Measurements from ENCODE around the gene SMPD2. TPM values are rescaled to one million over a fixed set of nuclear protein-coding genes. Genes with fewer than 3 reads are reported as not detected.
A peak's percentile ranks its signal among the peaks of the same experiment; 100 is the strongest.

SMPD2 gene
- total RNA-seq, 6 donors from 2014 or later: 9.4 to 25.2 (median 15.4) TPM

- Histone ChIP-seq H3K36me3 (peaks cover 0 to 23% (median 5%) of the 10 kb centered on the region in 4 donors), H3K4me1 (peaks cover 30 to 45% (median 36%) of the 10 kb centered on the region in 4 donors), H3K4me3 (peak overlapping the region; percentile 76 to 92 (median 82)), H3K27ac (peak overlapping the region; percentile 84 to 93 (median 86)), H3K27me3 (no peaks in the 10 kb centered on the region), H3K9me3 (no peaks in the 10 kb centered on the region)
- TF ChIP-seq EP300 (IDR thresholded peaks at IDR 0.05) (no peak), POLR2AphosphoS5 (IDR thresholded peaks at IDR 0.05) (peak; percentile 2 to 44), POLR2A (IDR thresholded peaks at IDR 0.05) (peak in 1 of 4 donors; percentile 60), CTCF (IDR thresholded peaks at IDR 0.05) (peak in 2 of 6 experiments; percentile 0 to 4)
- peak in 1 of 2 donors; percentile 19 for ATAC-seq (ENCODE audit: low FRiP score in 2 of 2)
- DNase-seq: no peak
- 24 to 37% methylated on average over 9 to 12 of the region's 38 CpGs for WGBS, 2 donors
Observed at GRCh38 chr6:109456111-109456583, 15.6 kb downstream of the SMPD2 start.

GRCh38 chr6:109456710-109457561, 16.4 kb downstream of the SMPD2 start:
- Histone ChIP-seq H3K9me3 (no peaks in the 10 kb centered on the region), H3K4me3 (peak overlapping the region in 3 of 4 donors; percentile 76 to 92 (median 79)), H3K27ac (peak overlapping the region; percentile 84 to 93 (median 86)), H3K4me1 (peaks cover 30 to 45% (median 36%) of the 10 kb centered on the region in 4 donors), H3K27me3 (no peaks in the 10 kb centered on the region), H3K36me3 (peaks cover 0 to 24% (median 2%) of the 10 kb centered on the region in 4 donors)
- peak in 1 of 2 donors; percentile 83 for DNase-seq
- TF ChIP-seq EP300 (IDR thresholded peaks at IDR 0.05) (no peak), POLR2AphosphoS5 (IDR thresholded peaks at IDR 0.05) (peak; percentile 39 to 82), POLR2A (IDR thresholded peaks at IDR 0.05) (peak in 2 of 4 donors; percentile 52 to 61), CTCF (IDR thresholded peaks at IDR 0.05) (no peak)
- 57 to 62% methylated on average over 16 of the region's 16 CpGs for WGBS, 2 donors
- peak; percentile 56 to 64 for ATAC-seq (ENCODE audit: low FRiP score in 2 of 2)

DNA sequence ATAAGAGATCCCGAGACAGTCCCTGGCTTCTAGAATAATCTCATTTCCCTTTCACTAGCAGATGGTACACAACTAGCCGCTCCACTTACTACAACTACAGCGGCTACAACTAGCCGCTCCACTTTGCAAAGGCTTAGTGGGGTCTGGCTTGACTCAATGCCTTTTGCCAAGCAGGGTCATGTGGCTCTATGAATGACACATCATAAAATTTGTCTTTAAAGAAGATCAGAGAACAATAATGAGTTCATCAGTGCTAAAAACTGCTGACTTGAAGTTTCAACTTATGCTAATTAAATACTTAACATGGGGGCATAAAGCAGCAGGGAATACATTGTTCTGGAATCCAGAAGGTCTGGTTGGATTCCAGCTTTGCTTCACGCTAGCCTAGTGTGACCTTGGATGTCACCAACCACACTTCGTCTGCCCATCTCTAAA, 17.1 kb downstream of the SMPD2 start:
- H3K4me1 ChIP-seq: peaks cover 30 to 45% (median 36%) of the 10 kb centered on the region in 4 donors
- no peaks in the 10 kb centered on the region for H3K9me3 ChIP-seq
- DNase-seq: no peak
- TF ChIP-seq POLR2A (IDR thresholded peaks at IDR 0.05) (no peak), POLR2AphosphoS5 (IDR thresholded peaks at IDR 0.05) (no peak), CTCF (IDR thresholded peaks at IDR 0.05) (no peak), EP300 (IDR thresholded peaks at IDR 0.05) (no peak)
- no peaks in the 10 kb centered on the region for H3K27me3 ChIP-seq
- peak overlapping the region; percentile 84 to 93 (median 86) for H3K27ac ChIP-seq
- peaks cover 0 to 23% (median 0%) of the 10 kb centered on the region in 4 donors for H3K36me3 ChIP-seq
- WGBS, 2 donors: 87 to 88% methylated on average over 6 of the region's 6 CpGs
- no peak for ATAC-seq (ENCODE audit: low FRiP score in 2 of 2)
- no peak overlapping the region for H3K4me3 ChIP-seq

DNA sequence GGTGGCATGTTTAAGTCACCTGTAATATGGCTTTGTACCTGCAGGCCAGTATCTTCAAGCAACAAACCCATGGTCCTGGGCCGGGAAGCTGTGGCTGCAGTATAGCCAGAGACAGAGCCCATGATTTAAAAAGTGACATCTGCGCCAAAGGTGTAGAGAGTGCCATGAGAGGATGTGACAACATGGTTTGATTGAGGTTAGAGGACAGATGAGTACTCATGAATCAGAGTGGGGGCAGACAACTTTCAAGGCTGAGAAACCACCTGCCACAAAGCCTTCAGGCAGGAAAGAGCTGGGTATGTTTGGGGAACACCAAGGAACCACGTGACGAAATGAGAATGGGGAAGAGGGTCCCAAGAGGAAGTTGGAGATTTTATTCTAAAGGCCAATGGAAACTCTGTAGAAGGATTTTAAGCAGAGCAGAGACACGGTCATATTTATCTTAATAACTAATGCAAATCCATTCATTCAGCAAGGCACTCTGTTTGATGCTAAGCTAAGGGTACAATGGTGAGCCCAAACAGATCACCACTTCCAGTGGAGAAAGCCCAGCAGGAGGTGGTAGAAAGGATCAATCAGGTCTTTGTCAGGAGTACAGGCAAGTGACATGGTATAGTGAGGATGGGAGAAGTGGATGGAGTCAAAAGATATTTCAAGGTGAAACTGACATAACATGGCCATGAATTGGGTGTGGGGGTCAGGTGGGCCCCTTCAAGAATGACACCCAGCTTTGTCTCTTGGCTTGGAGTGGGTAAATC, 18.4 kb downstream of the SMPD2 start:
- WGBS, 2 donors: 65 to 79% methylated on average over 5 of the region's 5 CpGs

More for the DNA sequence above, 18.4 kb downstream of the SMPD2 start:
- Histone ChIP-seq H3K27me3 (no peaks in the 10 kb centered on the region), H3K9me3 (no peaks in the 10 kb centered on the region), H3K36me3 (peaks cover 0 to 26% (median 0%) of the 10 kb centered on the region in 4 donors), H3K27ac (peak overlapping the region; percentile 1 to 84 (median 8)), H3K4me3 (no peak overlapping the region), H3K4me1 (peaks cover 22 to 39% (median 32%) of the 10 kb centered on the region in 4 donors)
- ATAC-seq (ENCODE audit: low FRiP score in 2 of 2): no peak
- TF ChIP-seq CTCF (IDR thresholded peaks at IDR 0.05) (no peak), POLR2AphosphoS5 (IDR thresholded peaks at IDR 0.05) (peak in 1 of 2 donors; percentile 5), POLR2A (IDR thresholded peaks at IDR 0.05) (no peak), EP300 (IDR thresholded peaks at IDR 0.05) (no peak)
- DNase-seq: no peak

Measured in upper lobe of left lung (tissue), 6 donors.